HEK293 (cell line): ENCODE measurements around the gene GPR21.

Source experiments
- CTCF ChIA-PET: fragments of 350-600 bp; formaldehyde crosslinking; extraction: SDS; loops from one replicate; lab custom pipeline; 2021; ENCODE audit warnings: antibody characterized with exemption; lab: Yijun Ruan, JAX
- POLR2A ChIA-PET: fragments of 300-600 bp; formaldehyde crosslinking; extraction: SDS; loops from one replicate; lab custom pipeline; 2020; ENCODE audit warnings: antibody characterized with exemption, inconsistent platforms; lab: Yijun Ruan, JAX
- H3K27ac ChIP-seq: fragments of 200-500 bp; sonication (Bioruptor generic); 2 replicates; pipeline ENCODE4 v1.5.1; 2014; ENCODE audit warnings: low read depth, low read length, control low read depth, inconsistent platforms; ENCODE audit errors: extremely low read depth
- H3K36me3 ChIP-seq, 2 experiments: fragments of 200-500 bp in 1 of 2; sonication (Bioruptor generic) in 1 of 2; 1 replicate in 1 of 2; 2 replicates in 1 of 2; pipeline ENCODE4 v1.5.1; 2014 to 2017; ENCODE audit warnings: inconsistent platforms in 2 of 2, low read length in 2 of 2; ENCODE audit not compliant: control insufficient read depth in 2 of 2, insufficient read depth in 1 of 2
- H3K4me1 ChIP-seq: fragments of 200-500 bp; sonication (Bioruptor generic); 2 replicates; pipeline ENCODE4 v1.5.1; 2014; ENCODE audit warnings: mild to moderate bottlenecking, low read length, inconsistent platforms; ENCODE audit not compliant: control insufficient read depth, insufficient read depth
- H3K4me3 ChIP-seq: 2 replicates; pipeline ENCODE4 v1.5.1; 2011; ENCODE audit warnings: low read depth, mild to moderate bottlenecking, control low read depth, low read length, moderate library complexity
- H3K9me3 ChIP-seq: fragments of 200-500 bp; sonication (Bioruptor generic); 2 replicates; pipeline ENCODE4 v1.5.1; 2014; ENCODE audit warnings: low read depth, low read length, inconsistent platforms; ENCODE audit not compliant: control insufficient read depth, insufficient read depth
- EGR2 ChIP-seq: fragments of 450-650 bp; formaldehyde crosslinking; IDR thresholded peaks from 2 replicates; pipeline ENCODE4 v1.5.1; 2016; ENCODE audit warnings: low read depth, missing biosample characterization, missing genetic modification characterization
- REPIN1 ChIP-seq: fragments of 450-650 bp; formaldehyde crosslinking; IDR thresholded peaks from 2 replicates; pipeline ENCODE4 v1.5.1; 2017; ENCODE audit warnings: missing biosample characterization, missing genetic modification characterization, low read depth
- SP3 ChIP-seq: fragments of 450-650 bp; formaldehyde crosslinking; IDR thresholded peaks from 2 replicates; pipeline ENCODE4 v1.5.1; 2016; ENCODE audit warnings: missing biosample characterization, missing genetic modification characterization
- ZBTB20 ChIP-seq: fragments of 450-650 bp; formaldehyde crosslinking; IDR thresholded peaks from 2 replicates; pipeline ENCODE4 v1.5.1; 2016; ENCODE audit warnings: missing biosample characterization, missing genetic modification characterization
- ZBTB48 ChIP-seq: fragments of 450-650 bp; formaldehyde crosslinking; IDR thresholded peaks from 2 replicates; pipeline ENCODE4 v1.5.1; 2016; ENCODE audit warnings: missing biosample characterization, missing genetic modification characterization
- ZNF350 ChIP-seq: fragments of 450-650 bp; formaldehyde crosslinking; IDR thresholded peaks from 2 replicates; pipeline ENCODE4 v1.5.0; 2017; ENCODE audit warnings: missing biosample characterization, mild to moderate bottlenecking, missing genetic modification characterization
- ZNF654 ChIP-seq: fragments of 450-650 bp; formaldehyde crosslinking; IDR thresholded peaks from 2 replicates; pipeline ENCODE4 v1.5.1; 2016; ENCODE audit warnings: low read depth, missing biosample characterization, missing genetic modification characterization
- ZNF768 ChIP-seq: fragments of 450-650 bp; formaldehyde crosslinking; IDR thresholded peaks from 2 replicates; pipeline ENCODE4 v1.5.1; 2018; ENCODE audit warnings: missing biosample characterization, mild to moderate bottlenecking, missing genetic modification characterization
- ZNF843 ChIP-seq: fragments of 450-650 bp; formaldehyde crosslinking; IDR thresholded peaks from 2 replicates; pipeline ENCODE4 v1.5.1; 2016; ENCODE audit warnings: missing biosample characterization, missing genetic modification characterization
- TF ChIP-seq, protein P1 (sequence below): fragments of 450-650 bp; formaldehyde crosslinking; IDR thresholded peaks from 2 replicates; pipeline ENCODE4 v1.5.1; 2016; ENCODE audit warnings: missing biosample characterization, missing genetic modification characterization
- TF ChIP-seq, protein P2 (sequence below): fragments of 450-650 bp; formaldehyde crosslinking; IDR thresholded peaks from 2 replicates; pipeline ENCODE4 v1.5.0; 2017; ENCODE audit warnings: missing biosample characterization, missing genetic modification characterization, borderline replicate concordance
- TF ChIP-seq, protein P3 (sequence below): fragments of 450-650 bp; formaldehyde crosslinking; IDR thresholded peaks from 2 replicates; pipeline ENCODE4 v1.5.1; 2016; ENCODE audit warnings: missing biosample characterization, missing genetic modification characterization
- TF ChIP-seq, protein P4 (sequence below): fragments of 450-650 bp; formaldehyde crosslinking; IDR thresholded peaks from 2 replicates; pipeline ENCODE4 v1.5.1; 2016; ENCODE audit warnings: missing biosample characterization, missing genetic modification characterization, borderline replicate concordance

The GPR21 gene

DNA sequence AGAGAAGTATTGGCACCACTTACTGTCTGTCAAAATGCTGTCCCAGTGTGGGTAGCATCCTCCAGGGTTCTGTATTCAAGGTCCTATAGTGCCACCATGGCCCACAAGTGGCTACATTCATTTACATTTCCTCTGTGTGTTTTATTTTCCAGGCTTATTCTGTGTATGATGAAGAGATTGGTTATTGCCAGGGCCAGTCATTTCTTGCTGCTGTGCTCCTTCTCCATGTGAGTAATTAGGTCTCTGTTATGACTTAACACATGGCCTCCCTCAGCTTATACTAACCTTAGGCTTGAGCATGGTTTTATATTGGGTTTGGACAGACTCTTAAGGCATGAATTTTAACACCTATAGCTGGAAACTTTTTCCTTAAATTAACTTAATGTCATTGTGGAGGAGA is 36.7 kb downstream of the GPR21 start:
- no peak for TF ChIP-seq REPIN1 (tag by site-specific recombination)
- TF ChIP-seq ZBTB48 (tag by site-specific recombination): no peak
- TF ChIP-seq, protein P1, sequence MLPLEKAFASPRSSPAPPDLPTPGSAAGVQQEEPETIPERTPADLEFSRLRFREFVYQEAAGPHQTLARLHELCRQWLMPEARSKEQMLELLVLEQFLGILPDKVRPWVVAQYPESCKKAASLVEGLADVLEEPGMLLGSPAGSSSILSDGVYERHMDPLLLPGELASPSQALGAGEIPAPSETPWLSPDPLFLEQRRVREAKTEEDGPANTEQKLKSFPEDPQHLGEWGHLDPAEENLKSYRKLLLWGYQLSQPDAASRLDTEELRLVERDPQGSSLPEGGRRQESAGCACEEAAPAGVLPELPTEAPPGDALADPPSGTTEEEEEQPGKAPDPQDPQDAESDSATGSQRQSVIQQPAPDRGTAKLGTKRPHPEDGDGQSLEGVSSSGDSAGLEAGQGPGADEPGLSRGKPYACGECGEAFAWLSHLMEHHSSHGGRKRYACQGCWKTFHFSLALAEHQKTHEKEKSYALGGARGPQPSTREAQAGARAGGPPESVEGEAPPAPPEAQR (tag by site-specific recombination): no peak
- no peak for TF ChIP-seq EGR2 (tag by site-specific recombination)
- TF ChIP-seq ZNF843 (tag by site-specific recombination): no peak
- TF ChIP-seq ZNF768 (tag by site-specific recombination): no peak
- H3K36me3 ChIP-seq: peaks cover 6 to 80% of the 10 kb centered on the region in 2 experiments

DNA sequence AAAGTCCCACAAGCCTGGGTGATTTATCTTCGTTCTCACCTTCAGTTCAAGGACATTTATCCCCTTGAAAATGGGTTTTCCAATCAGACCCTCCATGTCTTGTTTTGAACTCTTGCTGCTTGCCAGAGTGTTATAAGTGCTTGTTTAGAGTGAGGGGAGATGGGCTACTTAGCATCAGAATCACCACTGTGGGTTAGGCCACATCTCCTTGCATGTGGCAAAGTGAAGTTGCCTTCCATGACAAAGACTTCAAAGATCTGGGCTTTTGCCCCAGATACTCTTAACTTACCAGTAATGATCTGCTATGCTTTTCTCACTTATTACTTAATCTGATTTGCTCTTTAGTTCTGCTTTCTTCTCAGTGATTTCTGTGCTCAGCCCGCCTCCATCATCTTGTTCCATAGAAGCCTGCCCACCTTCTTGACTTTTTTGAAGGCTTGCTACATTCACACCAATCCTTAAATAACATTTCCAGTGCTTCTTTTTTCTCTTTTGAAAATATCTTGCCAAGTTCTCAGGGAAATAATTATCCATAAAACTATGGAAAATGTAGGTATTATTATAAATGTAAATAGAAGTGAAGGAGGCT is 39.0 kb downstream of the GPR21 start:
- Histone ChIP-seq H3K36me3 (peaks cover 7 to 79% of the 10 kb centered on the region in 2 experiments; a peak in 2 of 3 replicates), H3K4me3 (no peak overlapping the region), H3K9me3 (no peaks in the 10 kb centered on the region), H3K27ac (no peak overlapping the region), H3K4me1 (no peaks in the 10 kb centered on the region)
- ChIA-PET CTCF (interaction anchor here (0.8 to 2.6 kb wide), 4 partner anchors 9 to 277 kb away, joined by 3 to 14 read pairs (median 4); no protein-coding TSS in a partner anchor), POLR2A (no interaction called here)
- TF ChIP-seq, protein P2, sequence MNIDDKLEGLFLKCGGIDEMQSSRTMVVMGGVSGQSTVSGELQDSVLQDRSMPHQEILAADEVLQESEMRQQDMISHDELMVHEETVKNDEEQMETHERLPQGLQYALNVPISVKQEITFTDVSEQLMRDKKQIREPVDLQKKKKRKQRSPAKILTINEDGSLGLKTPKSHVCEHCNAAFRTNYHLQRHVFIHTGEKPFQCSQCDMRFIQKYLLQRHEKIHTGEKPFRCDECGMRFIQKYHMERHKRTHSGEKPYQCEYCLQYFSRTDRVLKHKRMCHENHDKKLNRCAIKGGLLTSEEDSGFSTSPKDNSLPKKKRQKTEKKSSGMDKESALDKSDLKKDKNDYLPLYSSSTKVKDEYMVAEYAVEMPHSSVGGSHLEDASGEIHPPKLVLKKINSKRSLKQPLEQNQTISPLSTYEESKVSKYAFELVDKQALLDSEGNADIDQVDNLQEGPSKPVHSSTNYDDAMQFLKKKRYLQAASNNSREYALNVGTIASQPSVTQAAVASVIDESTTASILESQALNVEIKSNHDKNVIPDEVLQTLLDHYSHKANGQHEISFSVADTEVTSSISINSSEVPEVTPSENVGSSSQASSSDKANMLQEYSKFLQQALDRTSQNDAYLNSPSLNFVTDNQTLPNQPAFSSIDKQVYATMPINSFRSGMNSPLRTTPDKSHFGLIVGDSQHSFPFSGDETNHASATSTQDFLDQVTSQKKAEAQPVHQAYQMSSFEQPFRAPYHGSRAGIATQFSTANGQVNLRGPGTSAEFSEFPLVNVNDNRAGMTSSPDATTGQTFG (tag by site-specific recombination): no peak
- no peak for TF ChIP-seq ZNF654 (tag by site-specific recombination)
- no peak for TF ChIP-seq SP3 (tag by site-specific recombination)
- TF ChIP-seq, protein P3, sequence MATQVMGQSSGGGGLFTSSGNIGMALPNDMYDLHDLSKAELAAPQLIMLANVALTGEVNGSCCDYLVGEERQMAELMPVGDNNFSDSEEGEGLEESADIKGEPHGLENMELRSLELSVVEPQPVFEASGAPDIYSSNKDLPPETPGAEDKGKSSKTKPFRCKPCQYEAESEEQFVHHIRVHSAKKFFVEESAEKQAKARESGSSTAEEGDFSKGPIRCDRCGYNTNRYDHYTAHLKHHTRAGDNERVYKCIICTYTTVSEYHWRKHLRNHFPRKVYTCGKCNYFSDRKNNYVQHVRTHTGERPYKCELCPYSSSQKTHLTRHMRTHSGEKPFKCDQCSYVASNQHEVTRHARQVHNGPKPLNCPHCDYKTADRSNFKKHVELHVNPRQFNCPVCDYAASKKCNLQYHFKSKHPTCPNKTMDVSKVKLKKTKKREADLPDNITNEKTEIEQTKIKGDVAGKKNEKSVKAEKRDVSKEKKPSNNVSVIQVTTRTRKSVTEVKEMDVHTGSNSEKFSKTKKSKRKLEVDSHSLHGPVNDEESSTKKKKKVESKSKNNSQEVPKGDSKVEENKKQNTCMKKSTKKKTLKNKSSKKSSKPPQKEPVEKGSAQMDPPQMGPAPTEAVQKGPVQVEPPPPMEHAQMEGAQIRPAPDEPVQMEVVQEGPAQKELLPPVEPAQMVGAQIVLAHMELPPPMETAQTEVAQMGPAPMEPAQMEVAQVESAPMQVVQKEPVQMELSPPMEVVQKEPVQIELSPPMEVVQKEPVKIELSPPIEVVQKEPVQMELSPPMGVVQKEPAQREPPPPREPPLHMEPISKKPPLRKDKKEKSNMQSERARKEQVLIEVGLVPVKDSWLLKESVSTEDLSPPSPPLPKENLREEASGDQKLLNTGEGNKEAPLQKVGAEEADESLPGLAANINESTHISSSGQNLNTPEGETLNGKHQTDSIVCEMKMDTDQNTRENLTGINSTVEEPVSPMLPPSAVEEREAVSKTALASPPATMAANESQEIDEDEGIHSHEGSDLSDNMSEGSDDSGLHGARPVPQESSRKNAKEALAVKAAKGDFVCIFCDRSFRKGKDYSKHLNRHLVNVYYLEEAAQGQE: no peak
- no peak for TF ChIP-seq ZBTB20 (tag by site-specific recombination)
- TF ChIP-seq, protein P4, sequence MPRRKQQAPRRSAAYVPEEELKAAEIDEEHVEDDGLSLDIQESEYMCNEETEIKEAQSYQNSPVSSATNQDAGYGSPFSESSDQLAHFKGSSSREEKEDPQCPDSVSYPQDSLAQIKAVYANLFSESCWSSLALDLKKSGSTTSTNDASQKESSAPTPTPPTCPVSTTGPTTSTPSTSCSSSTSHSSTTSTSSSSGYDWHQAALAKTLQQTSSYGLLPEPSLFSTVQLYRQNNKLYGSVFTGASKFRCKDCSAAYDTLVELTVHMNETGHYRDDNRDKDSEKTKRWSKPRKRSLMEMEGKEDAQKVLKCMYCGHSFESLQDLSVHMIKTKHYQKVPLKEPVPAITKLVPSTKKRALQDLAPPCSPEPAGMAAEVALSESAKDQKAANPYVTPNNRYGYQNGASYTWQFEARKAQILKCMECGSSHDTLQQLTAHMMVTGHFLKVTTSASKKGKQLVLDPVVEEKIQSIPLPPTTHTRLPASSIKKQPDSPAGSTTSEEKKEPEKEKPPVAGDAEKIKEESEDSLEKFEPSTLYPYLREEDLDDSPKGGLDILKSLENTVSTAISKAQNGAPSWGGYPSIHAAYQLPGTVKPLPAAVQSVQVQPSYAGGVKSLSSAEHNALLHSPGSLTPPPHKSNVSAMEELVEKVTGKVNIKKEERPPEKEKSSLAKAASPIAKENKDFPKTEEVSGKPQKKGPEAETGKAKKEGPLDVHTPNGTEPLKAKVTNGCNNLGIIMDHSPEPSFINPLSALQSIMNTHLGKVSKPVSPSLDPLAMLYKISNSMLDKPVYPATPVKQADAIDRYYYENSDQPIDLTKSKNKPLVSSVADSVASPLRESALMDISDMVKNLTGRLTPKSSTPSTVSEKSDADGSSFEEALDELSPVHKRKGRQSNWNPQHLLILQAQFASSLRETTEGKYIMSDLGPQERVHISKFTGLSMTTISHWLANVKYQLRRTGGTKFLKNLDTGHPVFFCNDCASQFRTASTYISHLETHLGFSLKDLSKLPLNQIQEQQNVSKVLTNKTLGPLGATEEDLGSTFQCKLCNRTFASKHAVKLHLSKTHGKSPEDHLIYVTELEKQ: no peak
- no peak for TF ChIP-seq ZNF350
- no peak for TF ChIP-seq REPIN1 (tag by site-specific recombination)

More for the DNA sequence above, 36.7 kb downstream of the GPR21 start:
- Histone ChIP-seq H3K4me3 (no peak overlapping the region), H3K27ac (no peak overlapping the region), H3K4me1 (no peaks in the 10 kb centered on the region), H3K9me3 (no peaks in the 10 kb centered on the region)
- ChIA-PET POLR2A (no interaction called here), CTCF (no interaction called here)
